HL-60 (cell line): ENCODE results near the gene DDO.

Source experiments
- GABPA ChIP-seq: IDR thresholded peaks from 2 replicates; pipeline ENCODE4 v1.6.1; 2012; ENCODE audit warnings: low read depth
- SPI1 ChIP-seq: IDR thresholded peaks from 2 replicates; pipeline ENCODE4 v1.6.1; 2012; ENCODE audit warnings: low read depth, mild to moderate bottlenecking, borderline replicate concordance
- TF ChIP-seq, protein P1 (sequence below): IDR thresholded peaks from one replicate; pipeline ENCODE4 v1.5.1; 2011; ENCODE audit warnings: low read length, control low read depth, inconsistent platforms; ENCODE audit not compliant: insufficient read depth

DNA sequence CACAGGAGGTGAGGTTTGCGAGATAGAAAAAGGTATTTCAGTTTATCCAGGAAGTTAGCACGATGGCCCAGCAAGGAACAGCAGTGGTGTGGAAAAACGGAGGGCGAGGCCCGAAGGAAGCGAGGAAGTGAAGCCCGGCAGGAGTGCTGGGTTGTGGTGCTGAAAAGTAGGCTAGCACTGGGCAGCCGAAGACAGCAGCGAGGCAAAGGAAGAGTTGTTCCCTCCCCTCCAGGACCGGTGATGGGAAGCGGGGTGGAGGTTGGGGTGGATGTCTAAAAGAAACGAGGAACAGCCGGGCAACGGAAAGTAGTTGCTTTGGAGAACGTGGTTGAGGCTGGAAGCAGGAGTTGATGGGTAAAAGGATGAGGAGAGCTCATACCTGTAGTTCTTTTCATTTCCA, 58.6 kb downstream of the DDO start:
- TF ChIP-seq GABPA (no peak), SPI1 (no peak)
- TF ChIP-seq, protein P1, sequence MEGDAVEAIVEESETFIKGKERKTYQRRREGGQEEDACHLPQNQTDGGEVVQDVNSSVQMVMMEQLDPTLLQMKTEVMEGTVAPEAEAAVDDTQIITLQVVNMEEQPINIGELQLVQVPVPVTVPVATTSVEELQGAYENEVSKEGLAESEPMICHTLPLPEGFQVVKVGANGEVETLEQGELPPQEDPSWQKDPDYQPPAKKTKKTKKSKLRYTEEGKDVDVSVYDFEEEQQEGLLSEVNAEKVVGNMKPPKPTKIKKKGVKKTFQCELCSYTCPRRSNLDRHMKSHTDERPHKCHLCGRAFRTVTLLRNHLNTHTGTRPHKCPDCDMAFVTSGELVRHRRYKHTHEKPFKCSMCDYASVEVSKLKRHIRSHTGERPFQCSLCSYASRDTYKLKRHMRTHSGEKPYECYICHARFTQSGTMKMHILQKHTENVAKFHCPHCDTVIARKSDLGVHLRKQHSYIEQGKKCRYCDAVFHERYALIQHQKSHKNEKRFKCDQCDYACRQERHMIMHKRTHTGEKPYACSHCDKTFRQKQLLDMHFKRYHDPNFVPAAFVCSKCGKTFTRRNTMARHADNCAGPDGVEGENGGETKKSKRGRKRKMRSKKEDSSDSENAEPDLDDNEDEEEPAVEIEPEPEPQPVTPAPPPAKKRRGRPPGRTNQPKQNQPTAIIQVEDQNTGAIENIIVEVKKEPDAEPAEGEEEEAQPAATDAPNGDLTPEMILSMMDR, result no peak
